ENCODE measurements around the gene CBX7.
A peak's percentile ranks its signal among the peaks of the same experiment; 100 is the strongest.

Gene CBX7

GRCh38 chr22:39152511-39153219 lies at the start of gene CBX7:
Gene CBX7, minus strand, starts transcription at chr22:39152680. Its CDS starts 236 bp downstream, at chr22:39152444.
- DNase-seq, result peak; percentile 96

DNA sequence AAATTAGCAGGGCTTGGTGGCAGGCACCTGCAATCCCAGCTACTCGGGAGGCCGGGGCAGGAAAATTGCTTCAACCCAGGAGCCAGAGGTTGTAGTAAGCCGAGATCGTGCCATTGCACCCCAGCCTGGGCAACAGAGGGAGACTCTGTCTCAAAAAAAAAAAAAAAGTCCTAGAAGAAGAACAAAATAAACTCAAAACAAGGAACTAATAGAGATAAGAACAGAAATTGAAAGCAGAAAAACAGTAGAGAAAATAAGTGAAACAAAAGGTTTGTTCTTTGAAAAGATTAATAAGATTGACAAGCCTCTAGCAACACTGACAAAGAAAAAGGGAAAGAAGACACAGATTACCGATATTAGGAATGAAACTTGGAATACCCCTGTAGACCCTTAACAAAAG lies 45.1 kb upstream of the CBX7 start:
- DNase-seq, result no peak

GRCh38 chr22:39194098-39194497 lies 41.6 kb upstream of the CBX7 start:
- no peak for DNase-seq

DNA sequence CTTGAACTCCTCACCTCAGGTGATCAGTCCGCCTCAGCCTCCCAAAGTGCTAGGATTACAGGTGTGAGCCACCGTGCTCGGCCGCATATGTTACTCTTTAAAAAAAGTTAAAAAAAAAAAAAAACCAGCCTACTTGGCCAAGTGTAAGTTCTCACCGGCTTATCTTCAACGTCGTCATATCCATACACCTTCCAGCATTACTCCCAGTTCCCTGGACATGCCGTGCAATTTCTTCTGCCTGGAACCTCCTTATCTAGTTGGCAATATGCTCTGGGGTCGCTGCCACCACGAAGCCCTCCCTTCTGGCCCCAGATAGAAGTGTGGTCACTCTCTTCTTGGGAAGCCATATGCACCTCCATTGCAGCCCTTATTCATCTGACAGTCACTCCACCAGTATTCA lies 36.3 kb upstream of the CBX7 start:
- DNase-seq, result no peak

DNA sequence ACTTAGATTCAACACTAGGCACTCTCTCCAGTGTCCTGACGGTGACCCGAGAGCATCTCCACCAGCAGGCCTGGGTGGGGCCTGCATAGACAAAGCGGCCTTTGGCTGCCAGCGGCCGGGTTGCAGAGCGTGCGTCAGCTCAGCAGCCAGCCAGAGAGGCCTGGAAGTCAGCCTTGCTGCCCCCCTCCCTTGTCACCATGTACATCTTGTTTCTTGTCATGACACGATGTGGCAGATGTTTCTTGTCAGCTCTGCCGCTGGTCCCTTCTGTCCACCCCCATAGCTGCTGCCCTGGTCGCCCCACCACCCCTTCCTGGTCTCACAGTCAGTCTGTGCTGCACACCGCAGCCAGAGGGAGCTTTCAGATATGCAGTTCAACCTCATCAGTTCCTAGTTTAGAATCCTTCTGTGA lies 33.1 kb upstream of the CBX7 start:
- no peak for DNase-seq

GRCh38 chr22:39184586-39185577 lies 32.4 kb upstream of the CBX7 start:
- DNase-seq, result no peak

GRCh38 chr22:39183991-39184585 lies 31.6 kb upstream of the CBX7 start:
- no peak for DNase-seq

DNA sequence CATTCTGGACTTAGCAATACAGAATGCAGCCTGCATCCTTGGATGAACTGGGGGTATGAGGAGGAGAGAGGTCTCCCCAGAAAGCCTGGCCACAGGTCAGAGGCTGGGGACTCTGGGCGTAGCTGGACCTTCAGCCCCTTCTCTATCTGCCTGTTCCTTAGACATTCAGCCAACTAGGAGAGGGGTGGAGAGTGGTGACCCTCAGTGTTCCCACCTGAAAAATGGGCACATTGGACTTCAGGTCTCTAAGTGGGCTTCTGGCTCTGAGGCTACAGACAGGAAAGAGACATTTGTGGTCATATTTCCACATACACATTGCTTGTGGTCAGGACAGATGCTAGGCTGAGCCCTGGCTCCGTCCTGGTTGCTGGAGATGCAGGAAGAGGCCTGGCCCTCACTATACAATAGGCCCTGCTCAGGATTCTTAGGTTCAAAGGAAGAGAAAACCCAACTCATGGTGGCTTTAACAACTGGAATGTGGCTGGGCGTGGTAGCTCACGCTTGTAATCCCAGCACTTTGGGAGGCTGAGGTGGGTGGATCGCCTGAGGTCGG lies 30.1 kb upstream of the CBX7 start:
- DNase-seq, result no peak

GRCh38 chr22:39181778-39182177 lies 29.3 kb upstream of the CBX7 start:
- no peak for DNase-seq

GRCh38 chr22:39181356-39181755 lies 28.9 kb upstream of the CBX7 start:
- DNase-seq, result no peak

GRCh38 chr22:39179841-39180335 lies 27.4 kb upstream of the CBX7 start:
- no peak for DNase-seq

DNA sequence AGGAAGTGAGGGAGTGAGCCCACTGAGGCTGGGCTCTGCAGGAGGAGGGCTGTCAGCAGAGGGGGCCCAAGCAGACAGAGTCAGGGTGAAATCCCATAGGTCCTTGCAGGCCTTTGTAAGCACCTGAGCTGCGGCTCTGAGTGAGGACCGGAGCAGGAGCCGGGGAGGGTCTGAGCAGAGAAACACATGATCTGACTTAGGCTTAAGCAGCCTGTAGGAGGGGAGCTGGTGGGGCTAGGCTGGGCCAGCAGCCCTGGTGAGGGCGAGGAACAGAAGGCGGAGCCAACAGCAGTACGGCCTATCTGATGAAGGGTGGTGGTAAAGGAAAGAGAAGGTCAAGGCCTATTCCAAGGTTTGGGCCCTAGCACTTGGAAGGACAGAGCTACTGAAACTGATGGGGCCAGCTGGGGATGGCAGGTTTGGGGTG lies 26.9 kb upstream of the CBX7 start:
- DNase-seq, result no peak

DNA sequence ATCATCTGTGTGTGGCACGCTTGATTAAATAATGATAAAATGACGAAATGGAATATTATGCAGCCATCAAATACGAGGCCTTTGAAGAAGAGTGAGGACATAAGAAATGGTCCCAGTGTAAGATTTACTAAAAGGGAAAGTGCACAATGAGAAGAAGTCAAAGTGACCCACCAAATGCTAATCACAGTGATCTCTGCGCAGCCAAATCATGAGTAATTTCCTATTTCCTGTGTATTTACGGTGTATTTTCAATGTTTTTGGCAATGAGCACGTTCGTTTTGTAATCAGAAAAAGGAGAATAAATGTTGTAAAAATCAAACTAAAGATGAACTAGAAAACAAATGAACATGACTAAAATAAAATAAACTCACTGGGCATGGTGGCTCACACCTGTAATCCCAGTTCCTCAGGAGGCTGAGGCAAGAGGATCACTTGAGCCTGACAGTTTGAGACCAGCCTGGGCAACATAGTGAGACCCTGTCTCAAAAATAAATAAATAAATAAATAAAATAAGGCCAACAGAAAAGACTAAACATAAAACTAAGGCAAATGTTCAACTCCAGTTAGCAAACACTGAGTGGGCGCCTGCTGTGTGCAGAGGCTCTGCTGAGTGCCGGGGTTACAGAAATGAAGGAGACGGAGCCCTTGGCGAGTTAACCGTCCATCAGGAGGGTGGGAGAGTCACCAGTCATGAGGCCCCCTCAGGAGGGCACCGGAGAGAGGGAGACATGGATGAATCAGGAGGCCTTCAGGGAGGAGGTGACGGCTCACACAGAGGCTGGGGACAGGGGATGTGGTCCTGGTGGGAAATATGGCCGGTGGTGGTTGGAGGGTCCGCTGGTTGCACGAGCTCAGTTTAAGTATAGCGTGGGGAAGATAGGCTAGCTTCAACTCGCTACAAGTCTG lies 26.0 kb upstream of the CBX7 start:
- DNase-seq, result peak; percentile 25

- DNase-seq, result no peak
Measured at GRCh38 chr22:39177791-39178190, 25.3 kb upstream of the CBX7 start.

- no peak for DNase-seq
Measured at GRCh38 chr22:39177456-39177775, 24.9 kb upstream of the CBX7 start.

- DNase-seq, result no peak
Measured at GRCh38 chr22:39176714-39177455, 24.4 kb upstream of the CBX7 start.

GRCh38 chr22:39176143-39176713 lies 23.7 kb upstream of the CBX7 start:
- no peak for DNase-seq

DNA sequence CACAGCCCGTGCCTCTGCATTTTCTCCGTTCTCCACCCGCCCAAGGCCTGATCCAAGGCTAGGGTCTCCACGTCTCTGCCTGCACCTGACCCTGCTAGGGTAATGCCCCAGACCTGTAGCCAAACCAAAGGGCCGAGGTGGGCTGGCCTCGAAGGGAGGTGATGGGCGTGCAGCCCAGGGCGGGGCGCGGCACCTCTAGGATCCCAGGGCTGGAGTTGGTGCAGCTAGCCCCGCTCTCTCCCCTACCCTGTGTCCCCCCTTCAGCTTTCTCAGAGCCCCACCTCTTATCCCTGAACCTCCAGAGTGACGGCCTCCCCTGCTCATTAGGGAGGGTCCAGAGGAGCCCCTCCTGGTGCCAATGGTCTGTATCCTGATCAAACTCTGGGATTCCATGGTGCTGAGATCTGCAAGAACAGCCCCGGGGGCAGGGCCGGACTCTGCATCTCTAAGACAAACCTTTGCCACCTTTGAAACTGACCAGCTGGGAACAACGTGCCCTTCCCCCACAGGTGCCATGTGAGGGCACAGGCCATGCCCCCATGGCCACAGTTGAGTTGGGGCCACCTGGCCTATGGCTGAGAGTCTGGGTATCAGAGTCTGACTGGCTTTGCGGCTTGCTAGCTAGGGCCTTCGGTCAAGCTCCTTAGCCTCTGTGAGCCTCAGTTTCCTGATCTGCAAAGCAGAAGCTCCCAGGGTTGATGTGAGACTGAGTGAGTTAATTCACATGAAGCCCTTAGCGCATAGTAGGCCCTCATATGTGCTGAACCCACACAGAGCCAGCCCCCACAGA lies 23.1 kb upstream of the CBX7 start:
- DNase-seq, result no peak

DNA sequence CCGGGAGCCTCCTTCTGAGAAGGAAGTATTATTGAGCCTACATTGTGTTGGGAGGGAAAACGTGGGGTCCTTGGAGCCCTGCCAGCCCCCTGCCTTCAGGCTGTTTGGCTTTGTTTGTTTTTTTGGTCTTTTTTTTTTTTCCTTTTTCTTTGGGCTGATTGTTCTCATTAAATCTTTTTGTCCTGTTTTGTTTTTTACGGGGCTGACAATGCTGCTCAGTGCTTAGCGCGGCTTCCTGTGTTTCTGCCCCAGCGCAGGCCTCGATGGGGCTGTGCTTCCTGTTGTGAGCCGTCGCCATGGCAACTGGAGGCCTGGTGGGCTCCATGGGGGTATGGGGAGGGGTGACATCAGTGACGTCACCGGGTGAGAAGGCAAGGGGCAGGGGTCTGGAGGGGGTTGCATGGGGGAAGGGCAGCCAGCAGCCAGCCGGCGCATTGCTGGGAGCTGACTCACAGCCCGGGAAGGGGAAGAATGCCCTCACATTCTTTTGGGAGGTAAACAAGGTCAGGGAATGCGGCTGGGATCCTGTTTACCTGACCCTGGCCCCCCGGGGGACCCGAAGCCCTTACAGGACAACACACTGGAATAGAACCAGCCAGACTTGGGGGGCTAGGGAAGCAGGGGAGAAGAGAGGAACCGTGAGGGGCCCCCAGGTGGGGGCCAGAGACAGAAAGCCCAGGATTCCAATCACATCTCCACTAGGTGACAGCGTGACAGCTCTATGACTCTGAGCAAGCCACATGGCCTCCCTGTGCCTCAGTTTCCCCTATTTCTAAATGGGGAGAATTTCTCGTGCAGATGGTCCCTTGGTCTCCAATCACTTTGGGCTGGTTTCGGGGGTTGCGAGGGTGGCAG lies 22.2 kb upstream of the CBX7 start:
- DNase-seq, result peak; percentile 87
